CD4-positive, alpha-beta memory T cell (primary cell): ENCODE measurements around the gene THAP11. TPM values are rescaled to one million over a fixed set of nuclear protein-coding genes. Genes with fewer than 3 reads are reported as not detected.

Source experiments
- CTCF ChIA-PET: fragments of 350-600 bp; sonication (Branson Sonifier 250); formaldehyde crosslinking; loops from one replicate; lab custom pipeline; 2021; ENCODE audit warnings: inconsistent platforms; ENCODE audit not compliant: partially characterized antibody; lab: Charles Lee
- POLR2A ChIA-PET: fragments of 350-600 bp; sonication (Branson Sonifier 250); formaldehyde crosslinking; loops from one replicate; lab custom pipeline; 2021; ENCODE audit not compliant: partially characterized antibody; lab: Charles Lee
- DNase-seq, 5 donors: peaks; one replicate each; pipeline versions ENCODE4 v3.0.0 to v3.0.0-alpha.2; 2020 to 2022; ENCODE audit warnings: mixed read lengths in 1 of 5
- H3K27ac ChIP-seq: one replicate; pipeline ENCODE4 v1.7.0; 2013; ENCODE audit warnings: low read depth, low read length
- H3K27me3 ChIP-seq: 2 replicates; pipeline ENCODE4 v1.7.0; 2013; ENCODE audit warnings: mild to moderate bottlenecking, low read length, moderate library complexity; ENCODE audit not compliant: insufficient read depth
- H3K36me3 ChIP-seq: 2 replicates; pipeline ENCODE4 v1.7.0; 2013; ENCODE audit warnings: mild to moderate bottlenecking, low read length, moderate library complexity; ENCODE audit not compliant: insufficient read depth
- H3K4me1 ChIP-seq: 2 replicates; pipeline ENCODE4 v1.7.0; 2013; ENCODE audit warnings: mild to moderate bottlenecking, low read length, moderate library complexity; ENCODE audit not compliant: insufficient read depth
- H3K4me3 ChIP-seq, 2 donors: one replicate each; pipeline ENCODE4 v1.7.0; 2013; ENCODE audit warnings: low read length in 2 of 2, mild to moderate bottlenecking in 1 of 2
- H3K9me3 ChIP-seq, 2 donors: one replicate each; pipeline ENCODE4 v1.7.0; 2013; ENCODE audit warnings: low read length in 2 of 2, control low read depth in 1 of 2; ENCODE audit not compliant: control insufficient read depth in 1 of 2
- H3K27ac Mint-ChIP-seq, 7 donors: one replicate each; pipeline ENCODE4 v1.8.0; 2020 to 2021; ENCODE audit warnings: mixed read lengths in 7 of 7, mild to moderate bottlenecking in 6 of 7, inconsistent platforms in 3 of 7, moderate library complexity in 3 of 7
- H3K27me3 Mint-ChIP-seq, 2 donors: one replicate each; pipeline ENCODE4 v1.8.0; 2020 to 2021; ENCODE audit warnings: mixed read lengths in 2 of 2
- H3K36me3 Mint-ChIP-seq, 2 donors: one replicate each; pipeline ENCODE4 v1.8.0; 2020 to 2021; ENCODE audit warnings: mixed read lengths in 2 of 2, inconsistent platforms in 1 of 2, mild to moderate bottlenecking in 1 of 2
- H3K4me1 Mint-ChIP-seq, 4 donors: one replicate each; pipeline ENCODE4 v1.8.0; 2020 to 2021; ENCODE audit warnings: mixed read lengths in 4 of 4, mild to moderate bottlenecking in 1 of 4
- H3K4me3 Mint-ChIP-seq, 8 donors: one replicate each; pipeline ENCODE4 v1.8.0; 2020 to 2021; ENCODE audit warnings: mixed read lengths in 8 of 8, mild to moderate bottlenecking in 7 of 8, moderate library complexity in 6 of 8, inconsistent platforms in 3 of 8
- H3K9me3 Mint-ChIP-seq, 8 donors: one replicate each; pipeline ENCODE4 v1.8.0; 2020 to 2021; ENCODE audit warnings: mixed read lengths in 8 of 8, mild to moderate bottlenecking in 5 of 8, inconsistent platforms in 3 of 8, moderate library complexity in 1 of 8
- intact Hi-C: fragments of 100-400 bp; cut with micrococcal nuclease; formaldehyde crosslinking; loops from one replicate; pipeline ENCODE4 v1.15.1; 2023
- polyA plus RNA-seq, 2 donors: library from polyadenylated mRNA; unstranded; fragments of 300-500 nt; fragmentation: Illumina TruSeq; gene quantifications; one replicate each; pipeline ENCODE4 v1.2.3, GENCODE V29; 2021
- total RNA-seq, 2 experiments: library from RNA; stranded (reverse); gene quantifications; one replicate each; pipeline ENCODE4 v1.2.3, GENCODE V29; 2021

THAP11 gene
- total and polyA plus RNA-seq, 4 experiments from 2014 or later, result 56.8 to 147 (median 94.4) TPM

GRCh38 chr16:67892899-67893742 is 51.0 kb downstream of the THAP11 start, which contains the start of gene PSKH1:
TSS of gene PSKH1 (plus strand) at chr16:67893254. CDS start at chr16:67908750, 15,496 bp downstream.
- H3K4me3 Mint-ChIP-seq, result peak within 1 kb of the TSS; percentile 89 to 98 (median 96)
- Histone ChIP-seq H3K36me3 (no peaks in the 10 kb centered on the region), H3K27ac (peak within 1 kb of the TSS; percentile 95), H3K4me3 (peak within 1 kb of the TSS; percentile 76 to 90), H3K4me1 (peaks cover 20% of the 10 kb centered on the region), H3K9me3 (no peaks in the 10 kb centered on the region), H3K27me3 (no peaks in the 10 kb centered on the region)
- intact Hi-C loops, result loop anchor here (1.0 kb wide), 5 partner anchors 42 to 130 kb away; partner anchors contain the start of genes DDX28, DUS2, NUTF2 and RANBP10
- DNase-seq, result peak; percentile 86 to 95 (median 87)
- no peaks in the 10 kb centered on the region for H3K27me3 Mint-ChIP-seq
- ChIA-PET POLR2A (interaction anchor here (0.8 to 3.4 kb wide), 13 partner anchors 10 to 233 kb away, joined by 3 to 28 read pairs (median 4); partner anchors contain the start of genes ACD, CTRL, EDC4 and NFATC3), CTCF (interaction anchor here (1.0 to 3.8 kb wide), 3 partner anchors 10 to 148 kb away, joined by 3 to 24 read pairs (median 6); no protein-coding TSS in a partner anchor)
- peaks cover 0 to 7% of the 10 kb centered on the region in 2 donors for H3K36me3 Mint-ChIP-seq
- H3K9me3 Mint-ChIP-seq, result no peaks in the 10 kb centered on the region
- H3K4me1 Mint-ChIP-seq, result peaks cover 12 to 48% (median 39%) of the 10 kb centered on the region in 4 donors
- peak within 1 kb of the TSS; percentile 96 to 98 (median 97) for H3K27ac Mint-ChIP-seq

Other genes starting within 250 kb of the THAP11 start
- gene CARMIL2, start 197.2 kb upstream of the THAP11 start, total RNA-seq, result 100 to 1,000 TPM; 194 to 195 TPM
- gene CARMIL2, start 197.2 kb upstream of the THAP11 start, polyA plus RNA-seq, result 10 to 100 TPM in 1 of 2 donors, 1 to 10 TPM in 1; 7.5 to 36.3 TPM
- 10 to 100 TPM; 49.6 to 50.6 TPM for gene ACD, start 182.1 kb upstream of the THAP11 start, total RNA-seq
- 10 to 100 TPM; 33.3 to 48.5 TPM for gene ACD, start 182.1 kb upstream of the THAP11 start, polyA plus RNA-seq
- 1 to 10 TPM; 7.4 to 8.8 TPM for gene PARD6A, start 181.4 kb upstream of the THAP11 start, total RNA-seq
- 10 to 100 TPM; 17.8 to 26.5 TPM for gene PARD6A, start 181.4 kb upstream of the THAP11 start, polyA plus RNA-seq
- gene ENKD1, start 175.6 kb upstream of the THAP11 start, total RNA-seq, result 1 to 10 TPM; 6.7 to 7.7 TPM
- gene ENKD1, start 175.6 kb upstream of the THAP11 start, polyA plus RNA-seq, result 1 to 10 TPM; 1.1 to 2.4 TPM
- gene C16orf86, start 175.5 kb upstream of the THAP11 start, total RNA-seq, result 1 to 10 TPM; 2.9 to 3.6 TPM
- gene C16orf86, start 175.5 kb upstream of the THAP11 start, polyA plus RNA-seq, result 1 to 10 TPM; 4.1 TPM
- 10 to 100 TPM; 18.0 to 19.8 TPM for gene GFOD2, start 123.0 kb upstream of the THAP11 start, total RNA-seq
- 10 to 100 TPM; 10.8 to 19.2 TPM for gene GFOD2, start 123.0 kb upstream of the THAP11 start, polyA plus RNA-seq
- 10 to 100 TPM; 25.6 to 27.8 TPM for gene RANBP10, start 35.8 kb upstream of the THAP11 start, total RNA-seq
- 10 to 100 TPM in 1 of 2 donors, 1 to 10 TPM in 1; 7.1 to 14.7 TPM for gene RANBP10, start 35.8 kb upstream of the THAP11 start, polyA plus RNA-seq
- gene TSNAXIP1, start 35.4 kb upstream of the THAP11 start, total RNA-seq, result under 1 TPM; 0.44 to 0.64 TPM
- gene TSNAXIP1, start 35.4 kb upstream of the THAP11 start, polyA plus RNA-seq, result not detected
- gene NUTF2, start 4.6 kb downstream of the THAP11 start, total RNA-seq, result 10 to 100 TPM; 41.2 to 45.9 TPM
- 100 to 1,000 TPM; 127 to 128 TPM for gene NUTF2, start 4.6 kb downstream of the THAP11 start, polyA plus RNA-seq
- 100 to 1,000 TPM; 103 to 107 TPM for gene CENPT, start 5.4 kb downstream of the THAP11 start, total RNA-seq
- gene CENPT, start 5.4 kb downstream of the THAP11 start, polyA plus RNA-seq, result 10 to 100 TPM; 15.4 to 18.1 TPM
- gene EDC4, start 30.7 kb downstream of the THAP11 start, total RNA-seq, result 100 to 1,000 TPM; 141 to 144 TPM
- 10 to 100 TPM; 18.5 to 37.3 TPM for gene EDC4, start 30.7 kb downstream of the THAP11 start, polyA plus RNA-seq
- 1 to 10 TPM; 5.9 to 7.0 TPM for gene NRN1L, start 42.6 kb downstream of the THAP11 start, total RNA-seq
- under 1 TPM; 0.81 to 0.96 TPM for gene NRN1L, start 42.6 kb downstream of the THAP11 start, polyA plus RNA-seq
- 10 to 100 TPM; 22.3 to 25.1 TPM for gene PSKH1, start 50.9 kb downstream of the THAP11 start, total RNA-seq
- 10 to 100 TPM; 19.4 to 25.3 TPM for gene PSKH1, start 50.9 kb downstream of the THAP11 start, polyA plus RNA-seq
- gene CTRL, start 89.5 kb downstream of the THAP11 start, total RNA-seq, result 1 to 10 TPM; 5.1 to 8.6 TPM
- 1 to 10 TPM in 1 of 2 donors, under 1 TPM in 1; 0.41 to 1.8 TPM for gene CTRL, start 89.5 kb downstream of the THAP11 start, polyA plus RNA-seq
- 100 to 1,000 TPM; 147 to 152 TPM for gene PSMB10, start 94.5 kb downstream of the THAP11 start, total RNA-seq
- gene PSMB10, start 94.5 kb downstream of the THAP11 start, polyA plus RNA-seq, result 100 to 1,000 TPM; 461 to 777 TPM
- gene LCAT, start 101.8 kb downstream of the THAP11 start, total RNA-seq, result 10 to 100 TPM; 18.2 to 20.3 TPM
- gene LCAT, start 101.8 kb downstream of the THAP11 start, polyA plus RNA-seq, result 1 to 10 TPM in 1 of 2 donors, not detected in 1; 1.9 TPM
- 10 to 100 TPM; 33.2 to 33.5 TPM for gene SLC12A4, start 126.3 kb downstream of the THAP11 start, total RNA-seq
- gene SLC12A4, start 126.3 kb downstream of the THAP11 start, polyA plus RNA-seq, result 1 to 10 TPM; 4.0 to 5.1 TPM
- gene DPEP3, start 138.2 kb downstream of the THAP11 start, total RNA-seq, result 1 to 10 TPM in 1 of 2 experiments, under 1 TPM in 1; 0.91 to 1.2 TPM
- gene DPEP3, start 138.2 kb downstream of the THAP11 start, polyA plus RNA-seq, result not detected
- gene DPEP2, start 157.2 kb downstream of the THAP11 start, total RNA-seq, result 100 to 1,000 TPM; 106 to 119 TPM
- 10 to 100 TPM; 46.9 to 58.8 TPM for gene DPEP2, start 157.2 kb downstream of the THAP11 start, polyA plus RNA-seq
- gene DPEP2NB, start 173.6 kb downstream of the THAP11 start, total RNA-seq, result not detected
- gene DPEP2NB, start 173.6 kb downstream of the THAP11 start, polyA plus RNA-seq, result not detected
- 10 to 100 TPM; 16.1 to 17.0 TPM for gene DDX28, start 180.9 kb downstream of the THAP11 start, total RNA-seq
- 10 to 100 TPM; 36.0 to 55.8 TPM for gene DDX28, start 180.9 kb downstream of the THAP11 start, polyA plus RNA-seq
- gene DUS2, start 181.0 kb downstream of the THAP11 start, total RNA-seq, result 10 to 100 TPM; 13.8 to 14.6 TPM
- 10 to 100 TPM in 1 of 2 donors, 1 to 10 TPM in 1; 9.0 to 11.9 TPM for gene DUS2, start 181.0 kb downstream of the THAP11 start, polyA plus RNA-seq
- gene NFATC3, start 243.1 kb downstream of the THAP11 start, total RNA-seq, result 100 to 1,000 TPM; 127 to 134 TPM
- 10 to 100 TPM; 76.5 to 94.9 TPM for gene NFATC3, start 243.1 kb downstream of the THAP11 start, polyA plus RNA-seq